GM12801 (cell line): Measurements from ENCODE around the gene ATRN.

Experiments
- TF ChIP-seq, protein P1 (sequence below): IDR thresholded peaks from one replicate; pipeline ENCODE4 v1.5.1; 2011; ENCODE audit warnings: control low read depth; ENCODE audit not compliant: insufficient read length; ENCODE audit errors: extremely low read depth

The ATRN gene

GRCh38 chr20:3470208-3470626 lies 601 bp upstream of the ATRN start:
- TF ChIP-seq, protein P1, sequence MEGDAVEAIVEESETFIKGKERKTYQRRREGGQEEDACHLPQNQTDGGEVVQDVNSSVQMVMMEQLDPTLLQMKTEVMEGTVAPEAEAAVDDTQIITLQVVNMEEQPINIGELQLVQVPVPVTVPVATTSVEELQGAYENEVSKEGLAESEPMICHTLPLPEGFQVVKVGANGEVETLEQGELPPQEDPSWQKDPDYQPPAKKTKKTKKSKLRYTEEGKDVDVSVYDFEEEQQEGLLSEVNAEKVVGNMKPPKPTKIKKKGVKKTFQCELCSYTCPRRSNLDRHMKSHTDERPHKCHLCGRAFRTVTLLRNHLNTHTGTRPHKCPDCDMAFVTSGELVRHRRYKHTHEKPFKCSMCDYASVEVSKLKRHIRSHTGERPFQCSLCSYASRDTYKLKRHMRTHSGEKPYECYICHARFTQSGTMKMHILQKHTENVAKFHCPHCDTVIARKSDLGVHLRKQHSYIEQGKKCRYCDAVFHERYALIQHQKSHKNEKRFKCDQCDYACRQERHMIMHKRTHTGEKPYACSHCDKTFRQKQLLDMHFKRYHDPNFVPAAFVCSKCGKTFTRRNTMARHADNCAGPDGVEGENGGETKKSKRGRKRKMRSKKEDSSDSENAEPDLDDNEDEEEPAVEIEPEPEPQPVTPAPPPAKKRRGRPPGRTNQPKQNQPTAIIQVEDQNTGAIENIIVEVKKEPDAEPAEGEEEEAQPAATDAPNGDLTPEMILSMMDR: no peak

DNA sequence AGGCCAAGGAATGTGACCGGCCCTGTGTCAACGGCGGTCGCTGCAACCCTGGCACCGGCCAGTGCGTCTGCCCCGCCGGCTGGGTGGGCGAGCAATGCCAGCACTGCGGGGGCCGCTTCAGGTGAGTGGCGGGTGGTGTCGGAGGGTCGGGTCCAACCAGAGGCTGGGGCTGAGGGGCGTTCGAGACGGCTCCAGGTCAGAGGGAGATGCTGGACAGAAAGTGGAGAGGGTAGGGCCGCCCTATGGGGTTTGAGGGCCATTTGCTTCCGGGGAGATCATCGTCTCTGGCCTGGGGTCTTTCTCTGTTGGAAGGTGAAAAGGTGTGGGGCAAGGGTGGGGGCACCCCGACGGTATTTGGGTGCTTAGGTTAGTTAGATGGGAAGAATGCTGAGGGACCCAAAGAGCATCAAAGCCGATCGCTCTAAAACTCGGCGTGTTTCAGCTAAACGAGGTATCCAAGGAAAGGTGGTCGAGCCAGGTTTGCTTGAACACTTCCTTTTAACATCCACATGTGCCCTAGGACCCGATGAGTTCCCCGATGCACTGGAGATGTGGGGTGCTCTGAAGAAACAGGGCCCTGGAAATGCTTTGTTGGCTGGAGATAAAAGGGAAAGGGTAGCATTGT lies 691 bp downstream of the ATRN start:
- TF ChIP-seq, protein P1: no peak

DNA sequence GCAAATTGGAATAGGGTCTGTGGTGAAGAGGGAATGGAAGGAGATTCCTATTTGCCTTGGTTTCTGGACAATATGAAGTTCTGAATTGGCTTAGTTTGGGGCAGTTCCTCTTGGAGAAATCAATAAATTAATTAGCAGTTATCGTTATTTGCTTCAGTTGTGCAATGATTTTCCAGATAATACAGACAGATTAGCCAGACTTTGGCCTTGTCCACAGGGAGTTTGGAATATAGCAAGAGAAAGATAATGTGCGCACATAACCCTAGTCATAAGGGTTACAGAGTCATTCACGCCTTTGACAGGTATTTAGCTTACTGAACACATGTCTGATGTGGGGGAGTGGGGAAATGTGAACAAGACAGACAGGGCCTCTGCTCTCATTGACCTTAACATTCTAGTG lies 1.3 kb downstream of the ATRN start:
- TF ChIP-seq, protein P1: no peak

DNA sequence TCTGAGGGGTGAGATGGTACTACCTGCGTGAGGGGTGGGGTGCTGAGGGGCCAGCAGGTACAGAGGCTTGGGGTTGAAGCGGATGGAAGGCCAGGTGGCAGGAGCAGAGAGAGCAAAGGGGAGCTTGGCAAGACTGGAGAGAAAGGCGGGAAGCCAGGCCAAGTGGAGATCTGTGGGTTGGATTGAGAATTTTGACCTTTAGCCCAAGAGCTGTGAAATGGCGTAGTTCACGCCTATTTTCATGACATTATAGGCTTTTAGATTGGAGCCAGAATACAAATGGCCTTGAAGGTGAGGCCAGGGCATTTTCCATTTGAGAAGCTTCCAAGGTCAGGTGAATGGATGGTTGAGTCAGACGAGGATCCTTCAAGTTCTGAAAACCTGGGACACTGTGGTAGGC lies 2.5 kb downstream of the ATRN start:
- TF ChIP-seq, protein P1: no peak

GRCh38 chr20:3473944-3474343 lies 3.1 kb downstream of the ATRN start:
- TF ChIP-seq, protein P1: no peak

- TF ChIP-seq, protein P1: no peak
These were observed 7.2 kb downstream of the ATRN start for GRCh38 chr20:3477861-3478544.

DNA sequence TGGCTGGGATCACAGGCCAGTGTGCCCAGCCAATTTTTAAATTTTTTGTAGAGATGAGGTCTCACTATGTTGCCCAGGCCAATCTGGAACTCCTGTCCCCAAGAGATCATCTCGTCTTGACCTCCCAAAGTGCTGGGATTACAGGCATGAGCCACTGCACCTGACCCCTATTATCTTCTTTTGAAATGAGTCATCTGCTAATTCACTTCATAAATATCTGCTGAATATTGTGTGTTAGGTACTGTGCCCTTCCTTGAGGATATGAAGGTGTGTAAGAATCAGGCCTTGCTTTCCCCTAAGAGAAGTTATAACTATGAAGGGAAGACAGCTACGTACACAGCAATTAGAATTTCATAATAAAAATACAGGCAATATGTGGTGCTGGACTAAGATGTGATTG lies 8.2 kb downstream of the ATRN start:
- TF ChIP-seq, protein P1: no peak
